GM12891 (cell line): ENCODE data around the gene SLC9A4.

Source experiments
- DNase-seq: peaks from one replicate; pipeline ENCODE4 v3.0.0; 2011; ENCODE audit warnings: low spot score; ENCODE audit not compliant: insufficient read length
- FAIRE-seq: peaks from 2 replicates; lab custom pipeline; 2011; peaks lifted over from hg19 to GRCh38; lab: Jason Lieb, UNC
- PAX5 ChIP-seq: IDR thresholded peaks from 2 replicates; pipeline ENCODE4 v1.6.1; 2011; ENCODE audit warnings: low read length, moderate library complexity, mild to moderate bottlenecking; ENCODE audit not compliant: insufficient read depth, severe bottlenecking
- POLR2A ChIP-seq: IDR thresholded peaks from 2 replicates; pipeline ENCODE4 v1.6.1; 2011; ENCODE audit warnings: low read depth, low read length, control low read depth
- POLR2AphosphoS5 ChIP-seq: IDR thresholded peaks from 2 replicates; pipeline ENCODE4 v1.6.1; 2011; ENCODE audit warnings: low read depth, low read length, control low read depth
- POU2F2 ChIP-seq: IDR thresholded peaks from 2 replicates; pipeline ENCODE4 v1.6.1; 2011; ENCODE audit warnings: low read depth, mild to moderate bottlenecking, control low read depth, low read length, moderate library complexity
- SPI1 ChIP-seq: IDR thresholded peaks from 2 replicates; pipeline ENCODE4 v1.6.1; 2011; ENCODE audit warnings: low read depth, low read length, control low read depth
- TAF1 ChIP-seq: IDR thresholded peaks from 2 replicates; pipeline ENCODE4 v1.6.1; 2011; ENCODE audit warnings: low read depth, low read length, control low read depth

Gene SLC9A4

DNA sequence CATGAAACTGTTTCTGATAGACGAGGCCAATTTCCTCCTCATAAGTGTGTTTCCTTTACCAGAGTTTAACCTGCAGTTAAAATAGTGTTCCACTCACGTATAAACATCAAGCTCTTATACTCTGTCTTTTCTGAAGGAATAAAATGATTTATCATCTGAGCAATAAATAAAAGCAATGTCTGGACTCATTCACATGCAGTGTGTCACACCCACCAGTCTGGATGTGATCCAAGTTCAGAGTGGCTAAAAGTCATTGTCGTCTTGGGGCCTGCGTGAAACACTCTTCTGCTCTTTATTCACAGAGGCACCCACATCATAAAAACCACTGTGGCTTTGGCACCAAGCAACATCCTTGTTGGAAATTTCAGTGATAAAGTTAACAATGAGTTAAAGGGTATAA is 19.5 kb upstream of the SLC9A4 start:
- no peak for DNase-seq
- TF ChIP-seq PAX5 = no peak
- TF ChIP-seq POLR2A = no peak
- TF ChIP-seq POU2F2 = no peak
- TF ChIP-seq TAF1 = no peak
- no peak for FAIRE-seq

DNA sequence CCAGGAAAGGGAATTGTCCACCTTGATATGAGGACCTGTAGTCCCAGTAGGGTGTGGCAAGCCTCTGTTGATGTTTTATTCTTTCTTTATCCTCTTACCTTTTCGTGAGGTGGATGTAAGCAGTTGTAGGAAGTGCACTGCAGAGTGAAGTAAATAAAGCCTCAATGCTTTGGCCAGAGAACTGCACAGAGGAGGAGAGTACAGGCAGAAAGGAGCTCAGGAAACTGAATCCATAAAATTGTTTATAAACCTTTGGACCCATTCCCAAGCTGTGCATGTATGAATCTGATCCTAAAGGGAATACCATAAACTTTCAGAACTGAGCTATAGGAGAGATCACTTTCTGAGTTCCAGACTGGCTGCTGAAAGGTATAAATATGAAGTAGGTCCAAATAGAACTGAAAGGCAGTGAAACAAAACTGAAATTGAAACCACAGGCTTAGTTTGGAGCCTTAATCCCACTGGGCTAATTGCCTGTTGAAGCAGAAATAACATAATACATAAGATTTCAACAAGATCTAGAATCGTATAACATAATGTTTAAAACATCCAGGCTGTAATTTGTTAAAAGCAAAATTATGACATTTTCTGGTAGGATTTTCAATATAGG is 17.9 kb upstream of the SLC9A4 start:
- DNase-seq = no peak
- FAIRE-seq = no peak
- TF ChIP-seq TAF1 (no peak), PAX5 (no peak)

DNA sequence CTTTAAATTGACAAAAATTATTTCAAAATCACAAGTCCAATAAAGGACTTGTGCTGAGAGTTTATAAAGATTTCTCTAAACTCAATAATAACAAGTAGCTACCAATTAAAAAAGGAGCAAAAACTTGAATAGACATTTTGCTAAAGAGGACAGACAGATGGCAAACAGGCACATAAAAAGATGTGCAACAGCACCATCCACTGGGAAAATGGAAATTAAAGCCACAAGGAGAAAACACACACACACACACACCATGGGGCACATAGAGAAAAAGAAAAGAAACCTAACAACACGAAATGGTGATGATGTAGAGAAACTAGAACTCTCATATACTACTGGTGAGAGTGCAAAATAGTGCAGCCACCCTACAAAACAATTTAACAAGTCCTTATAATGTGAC is 12.6 kb upstream of the SLC9A4 start:
- FAIRE-seq = no peak

DNA sequence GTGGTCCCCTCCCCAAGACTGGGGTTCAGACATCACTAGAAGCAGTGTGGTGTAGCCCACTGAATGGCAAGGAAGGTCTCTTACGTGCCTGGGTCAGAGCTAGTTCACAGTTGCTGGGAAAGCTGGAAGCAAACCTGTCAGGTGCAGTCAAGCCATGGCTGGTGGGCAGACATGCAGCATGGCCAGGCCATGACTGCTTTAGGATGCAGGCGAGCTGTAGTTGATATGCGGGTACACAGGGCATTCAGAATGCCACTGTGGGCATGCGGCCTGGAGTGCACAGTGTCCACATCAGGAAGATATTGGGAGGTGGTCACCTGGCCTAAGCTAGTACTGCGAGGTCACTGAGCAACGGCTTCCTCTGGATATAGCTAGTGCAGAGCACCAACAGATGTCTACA is 11.8 kb upstream of the SLC9A4 start:
- TF ChIP-seq POLR2AphosphoS5 = no peak
- TF ChIP-seq POLR2A = no peak
- no peak for TF ChIP-seq SPI1
- TF ChIP-seq PAX5 = no peak
- no peak for TF ChIP-seq TAF1
- no peak for TF ChIP-seq POU2F2
- FAIRE-seq (no peak), DNase-seq (no peak)

More for the DNA sequence above, 12.6 kb upstream of the SLC9A4 start:
- no peak for DNase-seq
- no peak for TF ChIP-seq POLR2A
- no peak for TF ChIP-seq PAX5
- TF ChIP-seq POU2F2 = no peak
- TF ChIP-seq SPI1 = no peak
- no peak for TF ChIP-seq TAF1
- TF ChIP-seq POLR2AphosphoS5 = no peak

DNA sequence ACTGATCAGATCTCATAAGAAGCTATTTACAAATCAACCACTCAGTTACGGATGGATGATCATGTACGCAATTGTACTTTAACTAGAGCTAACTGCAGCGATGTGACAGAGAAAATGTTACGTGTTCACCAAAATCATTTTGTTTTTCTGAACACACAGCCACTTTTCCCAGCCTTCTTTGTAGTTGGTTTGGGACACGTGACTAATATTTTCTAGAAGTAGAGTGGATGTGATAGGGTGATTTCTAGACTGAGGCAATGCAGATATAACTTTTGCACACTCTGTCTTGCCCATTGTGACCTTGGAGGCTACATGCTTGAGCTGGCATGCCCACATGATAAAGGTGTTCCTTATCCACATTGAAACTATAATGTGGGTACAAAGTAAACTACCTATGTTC is 9.9 kb upstream of the SLC9A4 start:
- DNase-seq (no peak), FAIRE-seq (no peak)
- no peak for TF ChIP-seq TAF1
- no peak for TF ChIP-seq POLR2AphosphoS5
- no peak for TF ChIP-seq POU2F2
- no peak for TF ChIP-seq PAX5
- no peak for TF ChIP-seq POLR2A
- TF ChIP-seq SPI1 = no peak

DNA sequence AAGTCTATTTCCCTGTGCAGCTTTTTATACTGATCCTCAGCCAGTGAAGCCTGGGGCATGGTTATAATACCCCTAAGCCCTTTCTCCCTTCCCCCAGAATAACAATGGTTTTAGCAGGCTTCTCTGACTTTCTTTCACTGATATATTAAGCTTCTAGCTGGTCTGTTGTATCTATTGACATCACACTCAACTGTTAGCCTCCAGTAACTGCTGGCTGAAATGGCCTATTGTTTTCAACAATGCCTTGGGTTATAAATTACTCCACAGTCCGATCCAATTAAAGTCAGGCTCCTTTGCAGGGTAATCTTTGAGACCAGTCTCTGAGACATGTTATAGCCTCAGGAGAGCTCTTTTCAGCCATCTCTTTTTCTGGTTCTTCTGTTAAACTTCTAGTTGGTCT is 2.9 kb upstream of the SLC9A4 start:
- no peak for TF ChIP-seq POLR2AphosphoS5
- TF ChIP-seq POU2F2 = no peak
- TF ChIP-seq SPI1 = no peak
- TF ChIP-seq TAF1 = no peak
- FAIRE-seq (no peak), DNase-seq (no peak)

DNA sequence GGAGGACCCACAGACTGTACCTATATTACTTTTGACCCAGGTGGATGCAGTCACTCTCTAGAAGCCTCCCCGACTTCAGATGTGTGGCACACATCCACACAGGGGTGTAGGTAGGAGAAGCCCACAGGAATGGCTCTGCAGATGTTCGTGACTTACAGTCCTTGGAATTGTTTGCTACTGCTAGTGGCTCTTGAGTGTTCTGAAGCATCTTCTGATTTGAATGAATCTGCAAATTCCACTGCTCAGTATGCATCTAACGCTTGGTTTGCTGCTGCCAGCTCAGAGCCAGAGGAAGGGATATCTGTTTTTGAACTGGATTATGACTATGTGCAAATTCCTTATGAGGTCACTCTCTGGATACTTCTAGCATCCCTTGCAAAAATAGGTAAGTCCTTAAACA is 605 bp downstream of the SLC9A4 start:
- DNase-seq (no peak), FAIRE-seq (no peak)
- TF ChIP-seq TAF1 (no peak), SPI1 (no peak), POU2F2 (no peak), POLR2A (no peak), POLR2AphosphoS5 (no peak), PAX5 (no peak)

DNA sequence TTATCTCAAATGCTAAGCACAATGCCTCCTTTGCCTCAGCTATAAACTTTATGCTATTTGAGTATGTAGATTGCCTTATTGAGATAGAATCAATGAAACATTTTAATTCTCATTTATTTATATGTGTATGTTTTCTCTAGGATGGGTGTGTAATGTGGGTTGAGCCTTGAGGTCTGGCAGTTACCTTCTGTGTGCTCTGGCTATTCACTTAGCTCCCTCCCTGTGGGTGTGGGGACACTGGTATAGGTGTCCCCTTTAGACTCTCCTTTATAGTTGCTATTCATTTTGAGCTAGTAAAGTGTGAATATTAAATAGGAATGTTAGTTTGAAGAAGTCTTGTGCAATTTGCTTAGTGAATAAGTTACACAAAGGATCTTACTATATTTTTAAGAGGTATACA is 1.8 kb downstream of the SLC9A4 start:
- TF ChIP-seq POLR2A (no peak), PAX5 (no peak), SPI1 (no peak), POU2F2 (no peak), TAF1 (no peak), POLR2AphosphoS5 (no peak)
- FAIRE-seq (no peak), DNase-seq (no peak)

DNA sequence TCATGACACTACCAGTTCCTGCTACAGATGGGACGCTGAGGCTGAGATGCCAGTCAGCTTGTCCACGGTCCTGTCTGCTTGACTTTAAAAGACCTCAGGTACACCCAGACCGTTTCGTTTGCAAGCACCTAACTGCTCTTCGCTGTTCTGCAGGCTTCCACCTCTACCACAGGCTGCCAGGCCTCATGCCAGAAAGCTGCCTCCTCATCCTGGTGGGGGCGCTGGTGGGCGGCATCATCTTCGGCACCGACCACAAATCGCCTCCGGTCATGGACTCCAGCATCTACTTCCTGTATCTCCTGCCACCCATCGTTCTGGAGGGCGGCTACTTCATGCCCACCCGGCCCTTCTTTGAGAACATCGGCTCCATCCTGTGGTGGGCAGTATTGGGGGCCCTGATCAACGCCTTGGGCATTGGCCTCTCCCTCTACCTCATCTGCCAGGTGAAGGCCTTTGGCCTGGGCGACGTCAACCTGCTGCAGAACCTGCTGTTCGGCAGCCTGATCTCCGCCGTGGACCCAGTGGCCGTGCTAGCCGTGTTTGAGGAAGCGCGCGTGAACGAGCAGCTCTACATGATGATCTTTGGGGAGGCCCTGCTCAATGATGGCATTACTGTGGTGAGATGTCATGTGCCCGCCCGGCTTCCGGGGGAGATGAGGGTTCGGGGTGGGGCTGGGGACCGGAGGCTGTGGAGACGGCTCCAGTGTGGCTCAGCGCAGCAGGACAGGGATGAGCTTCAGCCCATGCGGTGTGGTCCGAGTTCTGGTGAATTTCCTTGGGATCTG is 5.9 kb downstream of the SLC9A4 start:
- DNase-seq = no peak
- TF ChIP-seq SPI1 (no peak), TAF1 (no peak), POU2F2 (no peak), POLR2AphosphoS5 (no peak), PAX5 (no peak), POLR2A (no peak)
- FAIRE-seq = no peak

DNA sequence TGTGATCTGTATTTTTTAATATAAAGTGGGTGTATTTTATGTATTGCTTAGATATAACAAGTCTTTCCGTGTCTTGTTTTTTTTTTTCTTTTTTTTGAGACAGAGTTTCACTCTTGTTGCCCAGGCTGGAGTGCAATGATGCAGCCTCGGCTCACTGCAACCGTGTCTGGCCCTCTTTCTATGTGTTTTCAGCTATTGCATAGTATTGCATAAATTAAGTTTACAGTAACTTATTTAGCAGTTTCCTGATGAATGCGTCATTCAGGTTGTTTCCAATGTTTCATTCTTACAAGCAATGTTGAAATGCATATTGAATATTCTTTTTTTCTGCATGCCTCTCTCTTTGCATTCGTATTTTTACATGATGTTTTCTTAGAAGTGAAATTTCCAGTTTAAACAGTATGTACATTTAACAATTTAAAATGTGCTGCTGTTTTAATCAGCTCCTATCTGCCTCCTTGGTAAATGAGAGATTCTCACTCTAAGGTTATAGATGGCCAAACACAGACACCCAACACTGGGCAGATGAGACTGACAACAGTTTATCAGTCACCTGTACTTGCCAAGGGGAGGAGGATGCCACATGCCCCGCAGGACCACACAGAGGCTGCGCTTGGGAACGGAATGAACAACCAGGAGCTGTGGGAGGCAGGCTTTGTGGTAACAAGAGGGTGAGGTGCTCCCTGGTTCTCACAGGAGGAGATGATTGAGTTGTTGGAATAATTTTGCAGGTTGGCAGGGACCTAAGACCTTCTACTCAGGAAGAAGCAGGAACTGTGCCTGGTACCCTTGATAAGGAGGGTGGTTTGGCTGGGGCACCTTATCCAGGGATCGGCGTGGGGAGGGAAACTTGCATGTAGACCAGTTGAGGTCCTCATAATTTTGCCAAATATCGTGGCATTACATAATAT is 7.5 kb downstream of the SLC9A4 start:
- TF ChIP-seq PAX5 (no peak), POLR2A (no peak), SPI1 (no peak), TAF1 (no peak), POLR2AphosphoS5 (no peak), POU2F2 (no peak)
- FAIRE-seq (no peak), DNase-seq (no peak)
